H1 (cell line): ENCODE measurements around the gene MYO7B. TPM values are rescaled to one million over a fixed set of nuclear protein-coding genes. Genes with fewer than 3 reads are reported as not detected.
A peak's percentile ranks its signal among the peaks of the same experiment; 100 is the strongest.
"Not testable (repeated sequence)": the region's sequence is repeated elsewhere in the genome, so short reads cannot be mapped to it uniquely, and the experiment has no call there.

ENCODE experiments used
- CTCF ChIA-PET: fragments of 300-600 bp; sonication (Branson Sonifier 250); formaldehyde crosslinking; loops from one replicate; lab custom pipeline; 2021; ENCODE audit not compliant: partially characterized antibody; lab: Charles Lee
- POLR2A ChIA-PET: fragments of 300-600 bp; sonication (Branson Sonifier 250); formaldehyde crosslinking; loops from one replicate; lab custom pipeline; 2021; ENCODE audit warnings: inconsistent platforms; ENCODE audit not compliant: partially characterized antibody; lab: Charles Lee
- DNase-seq, 2 experiments: peaks; one replicate each; pipeline versions ENCODE4 v3.0.0 to v3.0.0-alpha.2; 2010 to 2022; ENCODE audit warnings: low spot score in 2 of 2, low read depth in 1 of 2, mixed read lengths in 1 of 2
- FAIRE-seq: peaks from 2 replicates; lab custom pipeline; 2011; peaks lifted over from hg19 to GRCh38; lab: Jason Lieb, UNC
- H2AFZ ChIP-seq: 2 replicates; pipeline ENCODE4 v1.8.1; 2012; ENCODE audit warnings: low read length, inconsistent platforms
- H2AK5ac ChIP-seq: 2 replicates; pipeline ENCODE4 v1.6.1; 2013; ENCODE audit warnings: low read depth, low read length
- H2BK120ac ChIP-seq: replicated peaks from 2 replicates; pipeline ENCODE3; 2013; ENCODE audit warnings: low read depth, low read length, inconsistent platforms
- H2BK12ac ChIP-seq: 2 replicates; pipeline ENCODE4 v1.6.1; 2013; ENCODE audit warnings: low read depth, low read length
- H2BK15ac ChIP-seq: 2 replicates; pipeline ENCODE4 v1.6.1; 2013; ENCODE audit warnings: low read length
- H2BK20ac ChIP-seq: 2 replicates; pipeline ENCODE4 v1.6.1; 2013; ENCODE audit warnings: low read length
- H2BK5ac ChIP-seq: 2 replicates; pipeline ENCODE4 v1.6.1; 2013; ENCODE audit warnings: low read depth, low read length
- H3K14ac ChIP-seq: 2 replicates; pipeline ENCODE4 v1.6.1; 2013; ENCODE audit warnings: inconsistent platforms; ENCODE audit not compliant: insufficient read length
- H3K18ac ChIP-seq: 2 replicates; pipeline ENCODE4 v1.6.1; 2013; ENCODE audit warnings: low read length; ENCODE audit errors: extremely low read depth
- H3K23ac ChIP-seq: 2 replicates; pipeline ENCODE4 v1.6.1; 2013; ENCODE audit warnings: inconsistent platforms; ENCODE audit not compliant: insufficient read length
- H3K23me2 ChIP-seq: 2 replicates; pipeline ENCODE4 v1.6.1; 2013; ENCODE audit warnings: low read depth, low read length
- H3K27ac ChIP-seq: 2 replicates; pipeline ENCODE4 v1.6.1; 2011; ENCODE audit warnings: low read depth, low read length, inconsistent platforms
- H3K27me3 ChIP-seq, 4 experiments: replicated peaks in 1 of 4; 1 replicate in 1 of 4; 2 replicates in 3 of 4; pipeline versions ENCODE4 v1.6.1 to v1.8.1; 2011 to 2013; ENCODE audit warnings: low read length in 3 of 4, mild to moderate bottlenecking in 3 of 4, inconsistent platforms in 2 of 4, mixed read lengths in 2 of 4, moderate library complexity in 1 of 4; ENCODE audit not compliant: control insufficient read depth in 3 of 4, insufficient read depth in 3 of 4; ENCODE audit errors: extremely low read depth in 1 of 4
- H3K36me3 ChIP-seq, 4 experiments: 2 replicates each; pipeline versions ENCODE4 v1.6.1 to v1.8.1; 2011 to 2013; ENCODE audit warnings: mild to moderate bottlenecking in 4 of 4, low read length in 3 of 4, moderate library complexity in 2 of 4, control low read depth in 1 of 4, inconsistent platforms in 1 of 4; ENCODE audit not compliant: insufficient read depth in 4 of 4, control insufficient read depth in 2 of 4
- H3K4ac ChIP-seq: replicated peaks from 2 replicates; pipeline ENCODE3; 2013; ENCODE audit warnings: low read length, low read depth, mixed read lengths, inconsistent platforms; ENCODE audit not compliant: insufficient read length
- H3K4me1 ChIP-seq, 4 experiments: replicated peaks in 1 of 4; 1 replicate in 1 of 4; 2 replicates in 3 of 4; pipeline versions ENCODE4 v1.6.1 to v1.8.1; 2011 to 2013; ENCODE audit warnings: low read length in 3 of 4, inconsistent platforms in 2 of 4, mixed read lengths in 1 of 4; ENCODE audit not compliant: insufficient read depth in 4 of 4, control insufficient read depth in 3 of 4
- H3K4me2 ChIP-seq, 2 experiments: 2 replicates each; pipeline versions ENCODE4 v1.6.1 to v1.8.1; 2011 to 2013; ENCODE audit warnings: low read depth in 2 of 2, low read length in 2 of 2, control low read depth in 1 of 2, inconsistent platforms in 1 of 2, mild to moderate bottlenecking in 1 of 2; ENCODE audit not compliant: insufficient read depth in 1 of 2
- H3K4me3 ChIP-seq, 4 experiments: fragments of 200-600, 300-600 bp in 1 of 4; sonication (generic), shearing (Covaris generic), sonication (Bioruptor Twin) in 1 of 4; 2 replicates each; pipeline versions ENCODE4 v1.5.1 to v1.8.1; 2011 to 2016; ENCODE audit warnings: low read length in 4 of 4, low read depth in 3 of 4, control low read depth in 2 of 4, inconsistent platforms in 2 of 4, mild to moderate bottlenecking in 2 of 4, mixed read lengths in 1 of 4, moderate library complexity in 1 of 4; ENCODE audit not compliant: insufficient read depth in 2 of 4; ENCODE audit errors: extremely low read depth in 1 of 4
- H3K56ac ChIP-seq: replicated peaks from 2 replicates; pipeline ENCODE3; 2013; ENCODE audit warnings: low read depth, mild to moderate bottlenecking, mixed read lengths, low read length, inconsistent platforms; ENCODE audit not compliant: insufficient read length
- H3K79me1 ChIP-seq: 2 replicates; pipeline ENCODE4 v1.6.1; 2013; ENCODE audit warnings: low read depth, low read length, control low read depth
- H3K79me2 ChIP-seq, 2 experiments: 2 replicates each; pipeline versions ENCODE4 v1.6.1 to v1.8.1; 2012 to 2013; ENCODE audit warnings: low read length in 2 of 2, mild to moderate bottlenecking in 2 of 2, inconsistent platforms in 1 of 2; ENCODE audit not compliant: insufficient read depth in 2 of 2, control insufficient read depth in 1 of 2
- H3K9ac ChIP-seq, 4 experiments: replicated peaks in 1 of 4; 1 replicate in 1 of 4; 2 replicates in 3 of 4; pipeline versions ENCODE4 v1.6.1 to v1.8.1; 2011 to 2013; ENCODE audit warnings: low read depth in 3 of 4, low read length in 3 of 4, control low read depth in 2 of 4, mild to moderate bottlenecking in 2 of 4, moderate library complexity in 2 of 4, inconsistent platforms in 1 of 4; ENCODE audit errors: extremely low read depth in 1 of 4
- H3K9me3 ChIP-seq, 2 experiments: 2 replicates each; pipeline versions ENCODE4 v1.6.1 to v1.8.1; 2012 to 2013; ENCODE audit warnings: mild to moderate bottlenecking in 2 of 2, moderate library complexity in 2 of 2, control low read depth in 1 of 2, inconsistent platforms in 1 of 2, low read depth in 1 of 2, low read length in 1 of 2, mixed read lengths in 1 of 2; ENCODE audit not compliant: insufficient read depth in 2 of 2
- H4K20me1 ChIP-seq, 2 experiments: replicated peaks in 1 of 2; 2 replicates each; pipeline versions ENCODE3 to v1.8.1; 2011 to 2013; ENCODE audit warnings: inconsistent platforms in 2 of 2, low read length in 2 of 2, mild to moderate bottlenecking in 1 of 2; ENCODE audit not compliant: insufficient read depth in 2 of 2, control insufficient read depth in 1 of 2
- H4K5ac ChIP-seq: 2 replicates; pipeline ENCODE4 v1.6.1; 2013; ENCODE audit warnings: low read length, low read depth, mixed read lengths, inconsistent platforms; ENCODE audit not compliant: insufficient read length
- H4K8ac ChIP-seq: 2 replicates; pipeline ENCODE4 v1.8.0; 2013; ENCODE audit warnings: mild to moderate bottlenecking, moderate library complexity, low read length, inconsistent platforms; ENCODE audit not compliant: insufficient read depth; ENCODE audit errors: extremely low read depth
- H4K91ac ChIP-seq: replicated peaks from 2 replicates; pipeline ENCODE3; 2013; ENCODE audit warnings: low read length, mixed read lengths, inconsistent platforms; ENCODE audit not compliant: insufficient read length
- WGBS, 2 experiments: shearing (Covaris generic) in 1 of 2; methylation state at CpG; one replicate each; pipeline versions ENCODE4 v1.1.6 to v1.1.7; 2013 to 2015; ENCODE audit warnings: low lambda C conversion rate in 2 of 2, mixed read lengths in 2 of 2, inconsistent platforms in 1 of 2, low coverage in 1 of 2, missing lambda C conversion rate in 1 of 2; ENCODE audit not compliant: insufficient replicate concordance in 2 of 2, insufficient coverage in 1 of 2, insufficient read length in 1 of 2; ENCODE audit errors: extremely low coverage in 1 of 2, missing lambda C conversion rate in 1 of 2; 5-methylcytosine and 5-hydroxymethylcytosine counted together
- polyA plus RNA-seq, 7 experiments: library from polyadenylated mRNA; depleted of rRNA in 3 of 7; stranded (reverse) in 5 of 7; unstranded in 2 of 7; fragments of >200 nt in 5 of 7; fragments of 200-250 nt in 2 of 7; gene quantifications; 1 replicate in 5 of 7; 2 replicates in 1 of 7; 4 replicates in 1 of 7; pipeline versions ENCODE4 v1.2.1 to v1.2.3, GENCODE V29; 2011 to 2013; ENCODE audit warnings: missing spikeins in 2 of 7, mixed read lengths in 2 of 7
- total RNA-seq: library from RNA; stranded (reverse); fragmentation: NEBNext Ultra II Directional; extraction: Animal tissue kit (Norgen Biotek cat#: 25700); gene quantifications from 2 replicates; pipeline ENCODE4 v1.2.1, GENCODE V29; 2021

The MYO7B gene
- total and polyA plus RNA-seq, 2 of the 8 experiments (the other 6 are each of a cell fraction or from before 2014, with no cell fraction given), result not detected

- H3K9ac ChIP-seq, H4K91ac ChIP-seq, H4K5ac ChIP-seq, H2BK15ac ChIP-seq, H3K27me3 ChIP-seq, H3K4me1 ChIP-seq, H4K20me1 ChIP-seq, H3K23ac ChIP-seq, H3K14ac ChIP-seq, H3K56ac ChIP-seq, H3K4ac ChIP-seq, H3K27ac ChIP-seq, H3K9me3 ChIP-seq, H2AFZ ChIP-seq, FAIRE-seq, H2BK12ac ChIP-seq, H2BK20ac ChIP-seq, H3K79me1 ChIP-seq, H2AK5ac ChIP-seq, H2BK5ac ChIP-seq, H2BK120ac ChIP-seq, H3K18ac ChIP-seq, DNase-seq, POLR2A ChIA-PET, H4K8ac ChIP-seq: not testable (repeated sequence)
- Histone ChIP-seq H3K4me2 (peak overlapping the region in 1 of 2 experiments; percentile 87; a peak in 1 of 4 replicates), H3K4me3 (peak overlapping the region in 1 of 4 experiments; percentile 21; a peak in 1 of 8 replicates), H3K23me2 (peaks cover 11% of the 10 kb centered on the region), H3K36me3 (peaks cover 0 to 26% (median 15%) of the 10 kb centered on the region in 4 experiments; a peak in 6 of 8 replicates), H3K79me2 (peaks cover 19 to 66% of the 10 kb centered on the region in 2 experiments)
- 92% methylated on average over 7 of the region's 7 CpGs; no CpG with 5 or more reads in 1 of the 2 experiments for WGBS, 2 experiments
- CTCF ChIA-PET, result interaction anchor here (0.7 to 1.5 kb wide), 2 partner anchors 46 to 67 kb away, joined by 3 read pairs; no protein-coding TSS in a partner anchor
Observed at GRCh38 chr2:127524198-127524834, 11.2 kb upstream of the MYO7B start.
